GM12878 (cell line): ENCODE results near the gene INHBA. TPM values are rescaled to one million over a fixed set of nuclear protein-coding genes. Genes with fewer than 3 reads are reported as not detected.

Source experiments
- BMI1 ChIP-seq: fragments of 450-650 bp; IDR thresholded peaks from 2 replicates; pipeline ENCODE4 v1.6.1; 2016; ENCODE audit warnings: mild to moderate bottlenecking, moderate library complexity, borderline replicate concordance
- FOS ChIP-seq: IDR thresholded peaks from 3 replicates; pipeline ENCODE4 v1.6.1; 2011; ENCODE audit warnings: borderline replicate concordance; ENCODE audit not compliant: insufficient read length; ENCODE audit errors: extremely low read depth
- FOXK2 ChIP-seq: fragments of 450-650 bp; IDR thresholded peaks from 2 replicates; pipeline ENCODE4 v1.6.1; 2017; ENCODE audit warnings: mild to moderate bottlenecking, moderate library complexity
- HCFC1 ChIP-seq: fragments of 150-350 bp; IDR thresholded peaks from 2 replicates; pipeline ENCODE4 v1.6.1; 2014; ENCODE audit warnings: low read length
- IKZF2 ChIP-seq, 2 experiments: fragments of 450-650 bp; IDR thresholded peaks; 2 replicates each; pipeline ENCODE4 v1.6.1; 2017; ENCODE audit warnings: mild to moderate bottlenecking in 2 of 2, moderate library complexity in 2 of 2
- KAT2A ChIP-seq: conservative IDR thresholded peaks from 2 replicates; pipeline ENCODE4 v1.6.1; 2011; ENCODE audit warnings: low read depth, low read length; ENCODE audit not compliant: control insufficient read depth
- LARP7 ChIP-seq: fragments of 450-650 bp; IDR thresholded peaks from 2 replicates; pipeline ENCODE4 v1.6.1; 2017; ENCODE audit warnings: mild to moderate bottlenecking
- MYC ChIP-seq: IDR thresholded peaks from 2 replicates; pipeline ENCODE4 v1.6.1; 2011; ENCODE audit warnings: mild to moderate bottlenecking, low read length, moderate library complexity, inconsistent platforms; ENCODE audit not compliant: insufficient read depth, insufficient replicate concordance, insufficient read length, severe bottlenecking
- NFYA ChIP-seq: IDR thresholded peaks from 2 replicates; pipeline ENCODE4 v1.6.1; 2011; ENCODE audit warnings: low read depth, mild to moderate bottlenecking, low read length, improper control_type of control experiment, borderline replicate concordance
- NR2C2 ChIP-seq: IDR thresholded peaks from 2 replicates; pipeline ENCODE4 v1.6.1; 2011; ENCODE audit warnings: borderline replicate concordance, low read depth; ENCODE audit not compliant: control insufficient read depth, insufficient read length
- PKNOX1 ChIP-seq: fragments of 450-650 bp; IDR thresholded peaks from 2 replicates; pipeline ENCODE4 v1.6.1; 2016; ENCODE audit warnings: mild to moderate bottlenecking
- RAD51 ChIP-seq: fragments of 450-650 bp; IDR thresholded peaks from 2 replicates; pipeline ENCODE4 v1.6.1; 2016; ENCODE audit warnings: moderate library complexity, mild to moderate bottlenecking, inconsistent platforms
- RCOR1 ChIP-seq: conservative IDR thresholded peaks from 2 replicates; pipeline ENCODE4 v1.6.1; 2012; ENCODE audit warnings: low read depth, low read length, improper control_type of control experiment
- SMAD1 ChIP-seq: fragments of 450-650 bp; IDR thresholded peaks from 2 replicates; pipeline ENCODE4 v1.6.1; 2018; ENCODE audit warnings: mild to moderate bottlenecking, low read depth; ENCODE audit not compliant: partially characterized antibody
- SMC3 ChIP-seq: IDR thresholded peaks from 2 replicates; pipeline ENCODE4 v1.6.1; 2011; ENCODE audit warnings: low read length, improper control_type of control experiment, borderline replicate concordance
- TBL1XR1 ChIP-seq: IDR thresholded peaks from 2 replicates; pipeline ENCODE4 v1.6.1; 2012; ENCODE audit warnings: low read depth, low read length, improper control_type of control experiment
- polyA plus RNA-seq, 11 experiments: library from polyadenylated mRNA; depleted of rRNA in 4 of 11; unstranded in 6 of 11; stranded (reverse) in 5 of 11; fragments of >200 nt; fragmentation: Nextera tagmentation in 4 of 11; fragmentation: Illumina TruSeq in 1 of 11; extraction: Ambion mirVana in 4 of 11; extraction: Trizol in 1 of 11; gene quantifications; 1 replicate in 1 of 11; 2 replicates in 10 of 11; pipeline versions ENCODE4 v1.2.1 to v1.2.3, GENCODE V29; 2011 to 2016; ENCODE audit warnings: inconsistent platforms in 2 of 11, missing spikeins in 2 of 11, low read depth in 1 of 11
- total RNA-seq, 4 experiments: library from RNA; depleted of rRNA in 3 of 4; stranded (reverse); fragments of >200 nt in 3 of 4; fragmentation: Illumina TruSeq in 1 of 4; extraction: Trizol in 1 of 4; gene quantifications; 2 replicates each; pipeline versions ENCODE4 v1.2.1 to v1.2.3, GENCODE V29; 2013 to 2021
- TF ChIP-seq, protein P1 (sequence below): IDR thresholded peaks from 2 replicates; pipeline ENCODE4 v1.6.1; 2012; ENCODE audit warnings: low read depth, low read length, improper control_type of control experiment
- TF ChIP-seq, protein P2 (sequence below): fragments of 450-650 bp; formaldehyde crosslinking; IDR thresholded peaks from 2 replicates; pipeline ENCODE4 v1.5.0; 2022; ENCODE audit warnings: mild to moderate bottlenecking, missing genetic modification characterization
- TF ChIP-seq, protein P3 (sequence below): fragments of 450-650 bp; IDR thresholded peaks from 2 replicates; pipeline ENCODE4 v1.6.1; 2017; ENCODE audit warnings: mild to moderate bottlenecking, moderate library complexity

The INHBA gene
- total and polyA plus RNA-seq, 10 of the 15 experiments (the other 5 are each of a cell fraction or from before 2014, with no cell fraction given) = 0.04 to 0.05 (median 0.05) TPM; not detected in 6

GRCh38 chr7:41731493-41732435 is 28.9 kb upstream of the INHBA start (continued):
- TF ChIP-seq FOS (no peak), HCFC1 (no peak), LARP7 (no peak), NR2C2 (no peak), FOXK2 (no peak), BMI1 (no peak), TBL1XR1 (peak; percentile 82), NFYA (no peak), IKZF2 (IDR thresholded peaks at IDR 0.05) (peak; percentile 73 to 82), SMC3 (no peak; the same call in 1 of the 2 replicates), MYC (no peak), PKNOX1 (no peak), RCOR1 (peak; percentile 77; the same call in 1 of the 2 replicates), SMAD1 (no peak), KAT2A (no peak), RAD51 (no peak)
- TF ChIP-seq, protein P1, sequence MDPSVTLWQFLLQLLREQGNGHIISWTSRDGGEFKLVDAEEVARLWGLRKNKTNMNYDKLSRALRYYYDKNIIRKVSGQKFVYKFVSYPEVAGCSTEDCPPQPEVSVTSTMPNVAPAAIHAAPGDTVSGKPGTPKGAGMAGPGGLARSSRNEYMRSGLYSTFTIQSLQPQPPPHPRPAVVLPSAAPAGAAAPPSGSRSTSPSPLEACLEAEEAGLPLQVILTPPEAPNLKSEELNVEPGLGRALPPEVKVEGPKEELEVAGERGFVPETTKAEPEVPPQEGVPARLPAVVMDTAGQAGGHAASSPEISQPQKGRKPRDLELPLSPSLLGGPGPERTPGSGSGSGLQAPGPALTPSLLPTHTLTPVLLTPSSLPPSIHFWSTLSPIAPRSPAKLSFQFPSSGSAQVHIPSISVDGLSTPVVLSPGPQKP = no peak
- TF ChIP-seq, protein P2, sequence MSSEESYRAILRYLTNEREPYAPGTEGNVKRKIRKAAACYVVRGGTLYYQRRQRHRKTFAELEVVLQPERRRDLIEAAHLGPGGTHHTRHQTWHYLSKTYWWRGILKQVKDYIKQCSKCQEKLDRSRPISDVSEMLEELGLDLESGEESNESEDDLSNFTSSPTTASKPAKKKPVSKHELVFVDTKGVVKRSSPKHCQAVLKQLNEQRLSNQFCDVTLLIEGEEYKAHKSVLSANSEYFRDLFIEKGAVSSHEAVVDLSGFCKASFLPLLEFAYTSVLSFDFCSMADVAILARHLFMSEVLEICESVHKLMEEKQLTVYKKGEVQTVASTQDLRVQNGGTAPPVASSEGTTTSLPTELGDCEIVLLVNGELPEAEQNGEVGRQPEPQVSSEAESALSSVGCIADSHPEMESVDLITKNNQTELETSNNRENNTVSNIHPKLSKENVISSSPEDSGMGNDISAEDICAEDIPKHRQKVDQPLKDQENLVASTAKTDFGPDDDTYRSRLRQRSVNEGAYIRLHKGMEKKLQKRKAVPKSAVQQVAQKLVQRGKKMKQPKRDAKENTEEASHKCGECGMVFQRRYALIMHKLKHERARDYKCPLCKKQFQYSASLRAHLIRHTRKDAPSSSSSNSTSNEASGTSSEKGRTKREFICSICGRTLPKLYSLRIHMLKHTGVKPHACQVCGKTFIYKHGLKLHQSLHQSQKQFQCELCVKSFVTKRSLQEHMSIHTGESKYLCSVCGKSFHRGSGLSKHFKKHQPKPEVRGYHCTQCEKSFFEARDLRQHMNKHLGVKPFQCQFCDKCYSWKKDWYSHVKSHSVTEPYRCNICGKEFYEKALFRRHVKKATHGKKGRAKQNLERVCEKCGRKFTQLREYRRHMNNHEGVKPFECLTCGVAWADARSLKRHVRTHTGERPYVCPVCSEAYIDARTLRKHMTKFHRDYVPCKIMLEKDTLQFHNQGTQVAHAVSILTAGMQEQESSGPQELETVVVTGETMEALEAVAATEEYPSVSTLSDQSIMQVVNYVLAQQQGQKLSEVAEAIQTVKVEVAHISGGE (CRISPR knock-in tag) = no peak
- TF ChIP-seq, protein P3, sequence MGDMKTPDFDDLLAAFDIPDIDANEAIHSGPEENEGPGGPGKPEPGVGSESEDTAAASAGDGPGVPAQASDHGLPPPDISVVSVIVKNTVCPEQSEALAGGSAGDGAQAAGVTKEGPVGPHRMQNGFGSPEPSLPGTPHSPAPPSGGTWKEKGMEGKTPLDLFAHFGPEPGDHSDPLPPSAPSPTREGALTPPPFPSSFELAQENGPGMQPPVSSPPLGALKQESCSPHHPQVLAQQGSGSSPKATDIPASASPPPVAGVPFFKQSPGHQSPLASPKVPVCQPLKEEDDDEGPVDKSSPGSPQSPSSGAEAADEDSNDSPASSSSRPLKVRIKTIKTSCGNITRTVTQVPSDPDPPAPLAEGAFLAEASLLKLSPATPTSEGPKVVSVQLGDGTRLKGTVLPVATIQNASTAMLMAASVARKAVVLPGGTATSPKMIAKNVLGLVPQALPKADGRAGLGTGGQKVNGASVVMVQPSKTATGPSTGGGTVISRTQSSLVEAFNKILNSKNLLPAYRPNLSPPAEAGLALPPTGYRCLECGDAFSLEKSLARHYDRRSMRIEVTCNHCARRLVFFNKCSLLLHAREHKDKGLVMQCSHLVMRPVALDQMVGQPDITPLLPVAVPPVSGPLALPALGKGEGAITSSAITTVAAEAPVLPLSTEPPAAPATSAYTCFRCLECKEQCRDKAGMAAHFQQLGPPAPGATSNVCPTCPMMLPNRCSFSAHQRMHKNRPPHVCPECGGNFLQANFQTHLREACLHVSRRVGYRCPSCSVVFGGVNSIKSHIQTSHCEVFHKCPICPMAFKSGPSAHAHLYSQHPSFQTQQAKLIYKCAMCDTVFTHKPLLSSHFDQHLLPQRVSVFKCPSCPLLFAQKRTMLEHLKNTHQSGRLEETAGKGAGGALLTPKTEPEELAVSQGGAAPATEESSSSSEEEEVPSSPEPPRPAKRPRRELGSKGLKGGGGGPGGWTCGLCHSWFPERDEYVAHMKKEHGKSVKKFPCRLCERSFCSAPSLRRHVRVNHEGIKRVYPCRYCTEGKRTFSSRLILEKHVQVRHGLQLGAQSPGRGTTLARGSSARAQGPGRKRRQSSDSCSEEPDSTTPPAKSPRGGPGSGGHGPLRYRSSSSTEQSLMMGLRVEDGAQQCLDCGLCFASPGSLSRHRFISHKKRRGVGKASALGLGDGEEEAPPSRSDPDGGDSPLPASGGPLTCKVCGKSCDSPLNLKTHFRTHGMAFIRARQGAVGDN = no peak
